H1 (cell line): ENCODE data around the gene TNS3. TPM values are rescaled to one million over a fixed set of nuclear protein-coding genes. Genes with fewer than 3 reads are reported as not detected.

Experiments used
- CTCF ChIA-PET: fragments of 300-600 bp; sonication (Branson Sonifier 250); formaldehyde crosslinking; loops from one replicate; lab custom pipeline; 2021; ENCODE audit not compliant: partially characterized antibody; lab: Charles Lee
- POLR2A ChIA-PET: fragments of 300-600 bp; sonication (Branson Sonifier 250); formaldehyde crosslinking; loops from one replicate; lab custom pipeline; 2021; ENCODE audit warnings: inconsistent platforms; ENCODE audit not compliant: partially characterized antibody; lab: Charles Lee
- DNase-seq, 2 experiments: peaks; one replicate each; pipeline versions ENCODE4 v3.0.0 to v3.0.0-alpha.2; 2010 to 2022; ENCODE audit warnings: low spot score in 2 of 2, low read depth in 1 of 2, mixed read lengths in 1 of 2
- FAIRE-seq: peaks from 2 replicates; lab custom pipeline; 2011; peaks lifted over from hg19 to GRCh38; lab: Jason Lieb, UNC
- H2AFZ ChIP-seq: 2 replicates; pipeline ENCODE4 v1.8.1; 2012; ENCODE audit warnings: low read length, inconsistent platforms
- H2AK5ac ChIP-seq: 2 replicates; pipeline ENCODE4 v1.6.1; 2013; ENCODE audit warnings: low read depth, low read length
- H2BK120ac ChIP-seq: replicated peaks from 2 replicates; pipeline ENCODE3; 2013; ENCODE audit warnings: low read depth, low read length, inconsistent platforms
- H2BK12ac ChIP-seq: 2 replicates; pipeline ENCODE4 v1.6.1; 2013; ENCODE audit warnings: low read depth, low read length
- H2BK15ac ChIP-seq: 2 replicates; pipeline ENCODE4 v1.6.1; 2013; ENCODE audit warnings: low read length
- H2BK20ac ChIP-seq: 2 replicates; pipeline ENCODE4 v1.6.1; 2013; ENCODE audit warnings: low read length
- H2BK5ac ChIP-seq: 2 replicates; pipeline ENCODE4 v1.6.1; 2013; ENCODE audit warnings: low read depth, low read length
- H3K14ac ChIP-seq: 2 replicates; pipeline ENCODE4 v1.6.1; 2013; ENCODE audit warnings: inconsistent platforms; ENCODE audit not compliant: insufficient read length
- H3K18ac ChIP-seq: 2 replicates; pipeline ENCODE4 v1.6.1; 2013; ENCODE audit warnings: low read length; ENCODE audit errors: extremely low read depth
- H3K23ac ChIP-seq: 2 replicates; pipeline ENCODE4 v1.6.1; 2013; ENCODE audit warnings: inconsistent platforms; ENCODE audit not compliant: insufficient read length
- H3K23me2 ChIP-seq: 2 replicates; pipeline ENCODE4 v1.6.1; 2013; ENCODE audit warnings: low read depth, low read length
- H3K27ac ChIP-seq: 2 replicates; pipeline ENCODE4 v1.6.1; 2011; ENCODE audit warnings: low read depth, low read length, inconsistent platforms
- H3K27me3 ChIP-seq, 4 experiments: replicated peaks in 1 of 4; 1 replicate in 1 of 4; 2 replicates in 3 of 4; pipeline versions ENCODE4 v1.6.1 to v1.8.1; 2011 to 2013; ENCODE audit warnings: low read length in 3 of 4, mild to moderate bottlenecking in 3 of 4, inconsistent platforms in 2 of 4, mixed read lengths in 2 of 4, moderate library complexity in 1 of 4; ENCODE audit not compliant: control insufficient read depth in 3 of 4, insufficient read depth in 3 of 4; ENCODE audit errors: extremely low read depth in 1 of 4
- H3K36me3 ChIP-seq, 4 experiments: 2 replicates each; pipeline versions ENCODE4 v1.6.1 to v1.8.1; 2011 to 2013; ENCODE audit warnings: mild to moderate bottlenecking in 4 of 4, low read length in 3 of 4, moderate library complexity in 2 of 4, control low read depth in 1 of 4, inconsistent platforms in 1 of 4; ENCODE audit not compliant: insufficient read depth in 4 of 4, control insufficient read depth in 2 of 4
- H3K4ac ChIP-seq: replicated peaks from 2 replicates; pipeline ENCODE3; 2013; ENCODE audit warnings: low read length, low read depth, mixed read lengths, inconsistent platforms; ENCODE audit not compliant: insufficient read length
- H3K4me1 ChIP-seq, 4 experiments: replicated peaks in 1 of 4; 1 replicate in 1 of 4; 2 replicates in 3 of 4; pipeline versions ENCODE4 v1.6.1 to v1.8.1; 2011 to 2013; ENCODE audit warnings: low read length in 3 of 4, inconsistent platforms in 2 of 4, mixed read lengths in 1 of 4; ENCODE audit not compliant: insufficient read depth in 4 of 4, control insufficient read depth in 3 of 4
- H3K4me2 ChIP-seq, 2 experiments: 2 replicates each; pipeline versions ENCODE4 v1.6.1 to v1.8.1; 2011 to 2013; ENCODE audit warnings: low read depth in 2 of 2, low read length in 2 of 2, control low read depth in 1 of 2, inconsistent platforms in 1 of 2, mild to moderate bottlenecking in 1 of 2; ENCODE audit not compliant: insufficient read depth in 1 of 2
- H3K4me3 ChIP-seq, 4 experiments: fragments of 200-600, 300-600 bp in 1 of 4; sonication (generic), shearing (Covaris generic), sonication (Bioruptor Twin) in 1 of 4; 2 replicates each; pipeline versions ENCODE4 v1.5.1 to v1.8.1; 2011 to 2016; ENCODE audit warnings: low read length in 4 of 4, low read depth in 3 of 4, control low read depth in 2 of 4, inconsistent platforms in 2 of 4, mild to moderate bottlenecking in 2 of 4, mixed read lengths in 1 of 4, moderate library complexity in 1 of 4; ENCODE audit not compliant: insufficient read depth in 2 of 4; ENCODE audit errors: extremely low read depth in 1 of 4
- H3K56ac ChIP-seq: replicated peaks from 2 replicates; pipeline ENCODE3; 2013; ENCODE audit warnings: low read depth, mild to moderate bottlenecking, mixed read lengths, low read length, inconsistent platforms; ENCODE audit not compliant: insufficient read length
- H3K79me1 ChIP-seq: 2 replicates; pipeline ENCODE4 v1.6.1; 2013; ENCODE audit warnings: low read depth, low read length, control low read depth
- H3K79me2 ChIP-seq, 2 experiments: 2 replicates each; pipeline versions ENCODE4 v1.6.1 to v1.8.1; 2012 to 2013; ENCODE audit warnings: low read length in 2 of 2, mild to moderate bottlenecking in 2 of 2, inconsistent platforms in 1 of 2; ENCODE audit not compliant: insufficient read depth in 2 of 2, control insufficient read depth in 1 of 2
- H3K9ac ChIP-seq, 4 experiments: replicated peaks in 1 of 4; 1 replicate in 1 of 4; 2 replicates in 3 of 4; pipeline versions ENCODE4 v1.6.1 to v1.8.1; 2011 to 2013; ENCODE audit warnings: low read depth in 3 of 4, low read length in 3 of 4, control low read depth in 2 of 4, mild to moderate bottlenecking in 2 of 4, moderate library complexity in 2 of 4, inconsistent platforms in 1 of 4; ENCODE audit errors: extremely low read depth in 1 of 4
- H3K9me3 ChIP-seq, 2 experiments: 2 replicates each; pipeline versions ENCODE4 v1.6.1 to v1.8.1; 2012 to 2013; ENCODE audit warnings: mild to moderate bottlenecking in 2 of 2, moderate library complexity in 2 of 2, control low read depth in 1 of 2, inconsistent platforms in 1 of 2, low read depth in 1 of 2, low read length in 1 of 2, mixed read lengths in 1 of 2; ENCODE audit not compliant: insufficient read depth in 2 of 2
- H4K20me1 ChIP-seq, 2 experiments: replicated peaks in 1 of 2; 2 replicates each; pipeline versions ENCODE3 to v1.8.1; 2011 to 2013; ENCODE audit warnings: inconsistent platforms in 2 of 2, low read length in 2 of 2, mild to moderate bottlenecking in 1 of 2; ENCODE audit not compliant: insufficient read depth in 2 of 2, control insufficient read depth in 1 of 2
- H4K5ac ChIP-seq: 2 replicates; pipeline ENCODE4 v1.6.1; 2013; ENCODE audit warnings: low read length, low read depth, mixed read lengths, inconsistent platforms; ENCODE audit not compliant: insufficient read length
- H4K8ac ChIP-seq: 2 replicates; pipeline ENCODE4 v1.8.0; 2013; ENCODE audit warnings: mild to moderate bottlenecking, moderate library complexity, low read length, inconsistent platforms; ENCODE audit not compliant: insufficient read depth; ENCODE audit errors: extremely low read depth
- H4K91ac ChIP-seq: replicated peaks from 2 replicates; pipeline ENCODE3; 2013; ENCODE audit warnings: low read length, mixed read lengths, inconsistent platforms; ENCODE audit not compliant: insufficient read length
- CHD2 ChIP-seq: IDR thresholded peaks from 2 replicates; pipeline ENCODE4 v1.6.1; 2012; ENCODE audit warnings: low read length, improper control_type of control experiment
- EGR1 ChIP-seq: IDR thresholded peaks from 2 replicates; pipeline ENCODE4 v1.6.1; 2011; ENCODE audit warnings: low read depth, low read length, borderline replicate concordance
- JUN ChIP-seq: IDR thresholded peaks from 2 replicates; pipeline ENCODE4 v1.6.1; 2011; ENCODE audit warnings: low read depth, mild to moderate bottlenecking, improper control_type of control experiment, low read length
- KDM4A ChIP-seq: IDR thresholded peaks from one replicate; pipeline ENCODE4 v1.7.1; 2012; ENCODE audit warnings: low read depth, mild to moderate bottlenecking, moderate library complexity, low read length, inconsistent platforms; ENCODE audit not compliant: severe bottlenecking
- KDM5A ChIP-seq: fragments of 200-600 bp; IDR thresholded peaks from 2 replicates; pipeline ENCODE4 v1.7.1; 2012; ENCODE audit warnings: mild to moderate bottlenecking, low read length, inconsistent platforms, mixed read lengths
- RFX5 ChIP-seq: IDR thresholded peaks from 2 replicates; pipeline ENCODE4 v1.6.1; 2011; ENCODE audit warnings: low read depth, low read length, improper control_type of control experiment, borderline replicate concordance
- RNF2 ChIP-seq: fragments of 200-900, 300-1000 bp; sonication (generic); IDR thresholded peaks from 2 replicates; pipeline ENCODE4 v1.7.1; 2016; ENCODE audit warnings: borderline replicate concordance, low read depth, mild to moderate bottlenecking, antibody characterized with exemption, low read length; ENCODE audit not compliant: poor library complexity, severe bottlenecking; ENCODE audit errors: missing control alignments
- SIRT6 ChIP-seq: IDR thresholded peaks from one replicate; pipeline ENCODE4 v1.7.1; 2012; ENCODE audit warnings: low read length, inconsistent platforms
- TCF12 ChIP-seq: IDR thresholded peaks from 2 replicates; pipeline ENCODE4 v1.6.1; 2011; ENCODE audit warnings: low read depth, mild to moderate bottlenecking, low read length
- YY1 ChIP-seq: IDR thresholded peaks from 2 replicates; pipeline ENCODE4 v1.6.1; 2011; ENCODE audit warnings: low read depth, mild to moderate bottlenecking, low read length
- ZNF274 ChIP-seq: IDR thresholded peaks from 2 replicates; pipeline ENCODE4 v1.7.0; 2012; ENCODE audit warnings: low read length, borderline replicate concordance; ENCODE audit errors: extremely low read depth
- WGBS, 2 experiments: shearing (Covaris generic) in 1 of 2; methylation state at CpG; one replicate each; pipeline versions ENCODE4 v1.1.6 to v1.1.7; 2013 to 2015; ENCODE audit warnings: low lambda C conversion rate in 2 of 2, mixed read lengths in 2 of 2, inconsistent platforms in 1 of 2, low coverage in 1 of 2, missing lambda C conversion rate in 1 of 2; ENCODE audit not compliant: insufficient replicate concordance in 2 of 2, insufficient coverage in 1 of 2, insufficient read length in 1 of 2; ENCODE audit errors: extremely low coverage in 1 of 2, missing lambda C conversion rate in 1 of 2; 5-methylcytosine and 5-hydroxymethylcytosine counted together
- polyA plus RNA-seq, 7 experiments: library from polyadenylated mRNA; depleted of rRNA in 3 of 7; stranded (reverse) in 5 of 7; unstranded in 2 of 7; fragments of >200 nt in 5 of 7; fragments of 200-250 nt in 2 of 7; gene quantifications; 1 replicate in 5 of 7; 2 replicates in 1 of 7; 4 replicates in 1 of 7; pipeline versions ENCODE4 v1.2.1 to v1.2.3, GENCODE V29; 2011 to 2013; ENCODE audit warnings: missing spikeins in 2 of 7, mixed read lengths in 2 of 7
- total RNA-seq: library from RNA; stranded (reverse); fragmentation: NEBNext Ultra II Directional; extraction: Animal tissue kit (Norgen Biotek cat#: 25700); gene quantifications from 2 replicates; pipeline ENCODE4 v1.2.1, GENCODE V29; 2021

Gene TNS3
- total and polyA plus RNA-seq, 2 of the 8 experiments (the other 6 are each of a cell fraction or from before 2014, with no cell fraction given), result 11.9 to 24.2 TPM

DNA sequence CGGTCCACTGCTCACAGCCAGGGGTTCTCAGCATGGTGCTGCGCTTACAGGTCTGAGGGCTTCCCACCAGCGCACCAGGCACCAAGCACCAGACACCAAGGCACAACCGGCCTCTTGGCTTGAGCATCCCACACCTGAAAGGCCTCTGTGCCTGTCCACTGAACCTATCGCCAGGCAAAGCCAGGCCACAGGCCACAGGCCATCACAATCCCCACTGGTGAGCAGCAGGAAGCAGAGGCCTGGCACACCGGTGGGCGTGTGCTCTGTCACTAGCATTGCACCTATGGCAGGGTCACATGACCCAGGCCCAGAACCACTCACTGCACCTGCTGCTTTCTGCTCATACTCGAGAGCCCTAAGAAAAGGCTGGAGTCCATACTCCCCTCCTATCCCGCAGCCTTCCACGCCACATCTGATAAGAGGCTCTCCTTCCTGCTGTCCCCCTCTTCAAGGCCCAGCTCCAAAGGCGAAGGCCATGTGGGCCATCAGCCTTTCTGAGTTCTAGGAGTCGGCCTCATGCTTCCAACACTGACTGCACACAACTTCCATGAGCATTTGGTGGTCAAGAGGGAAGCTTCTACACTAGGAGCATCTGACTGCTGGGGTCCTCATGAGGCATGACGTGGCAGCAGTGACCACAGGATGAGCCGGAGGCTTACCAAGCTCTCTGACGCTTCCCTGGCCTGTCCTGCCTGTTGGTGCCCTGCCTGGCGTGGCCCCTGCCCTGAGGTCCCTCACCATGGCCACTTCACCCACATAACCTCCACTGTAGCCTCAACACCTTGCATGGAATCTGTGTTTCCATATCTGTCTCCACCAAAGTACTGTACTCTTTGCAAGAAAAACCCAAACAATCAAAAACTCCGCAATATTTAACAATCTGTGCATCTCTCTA lies 166.3 kb downstream of the TNS3 start:
- POLR2A ChIA-PET, result no interaction called here
- 88% methylated on average over 17 of the region's 17 CpGs; no CpG with 5 or more reads in 1 of the 2 experiments for WGBS, 2 experiments
- peak overlapping the region; percentile 31; the same call in 1 of the 2 replicates for H4K8ac ChIP-seq
- H3K79me1 ChIP-seq, result no peaks in the 10 kb centered on the region; the same call in 1 of the 2 replicates
- peaks cover 0 to 3% of the 10 kb centered on the region in 2 experiments for H4K20me1 ChIP-seq
- no peak overlapping the region for H2BK20ac ChIP-seq
- H2AFZ ChIP-seq, result no peak overlapping the region
- H3K27me3 ChIP-seq, result no peaks in the 10 kb centered on the region
- no peak overlapping the region for H2BK12ac ChIP-seq
- no peak overlapping the region for H3K4me3 ChIP-seq
- H3K56ac ChIP-seq, result no peak overlapping the region
- H3K23me2 ChIP-seq, result no peaks in the 10 kb centered on the region
- no peak overlapping the region for H2BK120ac ChIP-seq
- H3K4ac ChIP-seq, result no peak overlapping the region
- no peak overlapping the region for H3K9ac ChIP-seq
- no peak overlapping the region for H3K14ac ChIP-seq
- no peak overlapping the region for H4K5ac ChIP-seq
- peaks cover 0 to 17% (median 0%) of the 10 kb centered on the region in 4 experiments; a peak in 2 of 8 replicates for H3K36me3 ChIP-seq
- H3K23ac ChIP-seq, result no peak overlapping the region
- H3K27ac ChIP-seq, result no peak overlapping the region
- no peak overlapping the region for H2BK15ac ChIP-seq
- no peak overlapping the region for H4K91ac ChIP-seq
- H2AK5ac ChIP-seq, result no peak overlapping the region
- no peak overlapping the region for H3K4me2 ChIP-seq
- no peaks in the 10 kb centered on the region for H3K79me2 ChIP-seq
- H3K4me1 ChIP-seq, result no peaks in the 10 kb centered on the region
- CTCF ChIA-PET, result interaction anchor here (1.0 kb wide), 1 partner anchor 395 kb away, joined by 3 read pairs; no protein-coding TSS in a partner anchor
- no peak overlapping the region for H3K18ac ChIP-seq
- FAIRE-seq (no peak), DNase-seq (no peak)
- no peaks in the 10 kb centered on the region for H3K9me3 ChIP-seq
- no peak overlapping the region for H2BK5ac ChIP-seq
- TF ChIP-seq TCF12 (no peak), YY1 (no peak), EGR1 (no peak), JUN (no peak), KDM4A (no peak), SIRT6 (no peak), RFX5 (no peak), RNF2 (no peak), ZNF274 (no peak), CHD2 (no peak), KDM5A (no peak)
